Liver (tissue), 9 donors: ENCODE data around the gene MAG. TPM values are rescaled to one million over a fixed set of nuclear protein-coding genes. Genes with fewer than 3 reads are reported as not detected.

Experiments used
- DNase-seq: peaks from one replicate; pipeline ENCODE4 v3.0.0-alpha.2; 2017; ENCODE audit warnings: low spot score
- H3K27ac ChIP-seq, 2 donors: one replicate each; pipeline ENCODE4 v1.7.0; 2013; ENCODE audit warnings: inconsistent platforms in 2 of 2, low read length in 2 of 2, control low read depth in 1 of 2, low read depth in 1 of 2, mild to moderate bottlenecking in 1 of 2
- H3K27me3 ChIP-seq, 4 donors: one replicate each; pipeline versions ENCODE4 v1.6.1 to v1.7.0; 2013; ENCODE audit warnings: low read length in 3 of 4, inconsistent platforms in 1 of 4, mild to moderate bottlenecking in 1 of 4, moderate library complexity in 1 of 4; ENCODE audit not compliant: control insufficient read depth in 4 of 4, insufficient read depth in 4 of 4
- H3K36me3 ChIP-seq, 4 donors: one replicate each; pipeline versions ENCODE4 v1.6.1 to v1.7.0; 2013; ENCODE audit warnings: low read length in 3 of 4, mild to moderate bottlenecking in 3 of 4, low read depth in 1 of 4, moderate library complexity in 1 of 4; ENCODE audit not compliant: control insufficient read depth in 4 of 4, insufficient read depth in 3 of 4
- H3K4me1 ChIP-seq, 4 donors: one replicate each; pipeline versions ENCODE4 v1.6.1 to v1.7.0; 2013; ENCODE audit warnings: low read length in 3 of 4, mild to moderate bottlenecking in 3 of 4, moderate library complexity in 1 of 4; ENCODE audit not compliant: control insufficient read depth in 4 of 4, insufficient read depth in 4 of 4
- H3K4me3 ChIP-seq, 3 donors: one replicate each; pipeline versions ENCODE4 v1.6.1 to v1.7.0; 2013; ENCODE audit warnings: low read length in 3 of 3, control low read depth in 1 of 3, low read depth in 1 of 3, mild to moderate bottlenecking in 1 of 3
- H3K9ac ChIP-seq, 2 donors: one replicate each; pipeline ENCODE4 v1.7.0; 2013; ENCODE audit warnings: low read length in 2 of 2, mild to moderate bottlenecking in 2 of 2, moderate library complexity in 2 of 2, control low read depth in 1 of 2, low read depth in 1 of 2
- H3K9me3 ChIP-seq, 4 donors: one replicate each; pipeline versions ENCODE4 v1.6.1 to v1.7.0; 2013; ENCODE audit warnings: low read length in 3 of 4; ENCODE audit not compliant: control insufficient read depth in 4 of 4
- ATF3 ChIP-seq: IDR thresholded peaks from 2 replicates; pipeline ENCODE4 v1.6.1; 2016; ENCODE audit warnings: antibody characterized with exemption
- CTCF ChIP-seq: fragments of 150-350 bp; IDR thresholded peaks from 2 replicates; pipeline ENCODE4 v1.5.1; 2017; ENCODE audit warnings: improper control_type of control experiment, low read depth, low read length; ENCODE audit not compliant: missing input control
- EGR1 ChIP-seq, 2 donors: IDR thresholded peaks; 2 replicates each; pipeline ENCODE4 v1.6.1; 2016 to 2018; ENCODE audit warnings: antibody characterized with exemption in 2 of 2, low read depth in 2 of 2
- FOXA1 ChIP-seq: IDR thresholded peaks from 2 replicates; pipeline ENCODE4 v1.6.1; 2016; ENCODE audit warnings: antibody characterized with exemption
- FOXA2 ChIP-seq: IDR thresholded peaks from 2 replicates; pipeline ENCODE4 v1.6.1; 2016; ENCODE audit warnings: antibody characterized with exemption
- GABPA ChIP-seq, 2 donors: IDR thresholded peaks in 1 of 2; conservative IDR thresholded peaks in 1 of 2; 2 replicates each; pipeline ENCODE4 v1.6.1; 2016; ENCODE audit warnings: antibody characterized with exemption in 2 of 2, mild to moderate bottlenecking in 1 of 2, moderate library complexity in 1 of 2
- HNF4A ChIP-seq, 2 donors: conservative IDR thresholded peaks; 2 replicates each; pipeline ENCODE4 v1.6.1; 2016; ENCODE audit warnings: antibody characterized with exemption in 2 of 2, mild to moderate bottlenecking in 2 of 2
- HNF4G ChIP-seq: IDR thresholded peaks from 2 replicates; pipeline ENCODE4 v1.6.1; 2016; ENCODE audit warnings: antibody characterized with exemption
- JUND ChIP-seq, 2 donors: IDR thresholded peaks; 2 replicates each; pipeline ENCODE4 v1.6.1; 2016; ENCODE audit warnings: antibody characterized with exemption in 2 of 2
- MAX ChIP-seq: IDR thresholded peaks from 2 replicates; pipeline ENCODE4 v1.6.1; 2016; ENCODE audit warnings: antibody characterized with exemption
- NR2F2 ChIP-seq: IDR thresholded peaks from 2 replicates; pipeline ENCODE4 v1.6.1; 2016; ENCODE audit warnings: antibody characterized with exemption
- RAD21 ChIP-seq, 2 donors: IDR thresholded peaks; 2 replicates each; pipeline ENCODE4 v1.6.1; 2016; ENCODE audit warnings: antibody characterized with exemption in 2 of 2, mild to moderate bottlenecking in 2 of 2
- REST ChIP-seq: IDR thresholded peaks from 2 replicates; pipeline ENCODE4 v1.6.1; 2016; ENCODE audit warnings: antibody characterized with exemption, mild to moderate bottlenecking
- RXRA ChIP-seq, 2 donors: IDR thresholded peaks; 2 replicates each; pipeline ENCODE4 v1.6.1; 2017 to 2018; ENCODE audit warnings: antibody characterized with exemption in 2 of 2, mild to moderate bottlenecking in 1 of 2
- SP1 ChIP-seq: IDR thresholded peaks from 2 replicates; pipeline ENCODE4 v1.6.1; 2018; ENCODE audit warnings: antibody characterized with exemption, mild to moderate bottlenecking
- TAF1 ChIP-seq: conservative IDR thresholded peaks from 2 replicates; pipeline ENCODE4 v1.6.1; 2016; ENCODE audit warnings: antibody characterized with exemption, mild to moderate bottlenecking
- YY1 ChIP-seq: IDR thresholded peaks from 2 replicates; pipeline ENCODE4 v1.6.1; 2016; ENCODE audit warnings: antibody characterized with exemption, mild to moderate bottlenecking
- ZBTB33 ChIP-seq: IDR thresholded peaks from 2 replicates; pipeline ENCODE4 v1.6.1; 2016; ENCODE audit warnings: antibody characterized with exemption
- WGBS: extraction: QIAGEN DNeasy Blood & Tissue Kit; methylation state at CpG from one replicate; pipeline ENCODE4 v1.1.7; 2013; 5-methylcytosine and 5-hydroxymethylcytosine counted together
- polyA plus RNA-seq, 2 donors: library from polyadenylated mRNA; stranded (reverse) in 1 of 2; unstranded in 1 of 2; fragments of 200-250 nt in 1 of 2; fragments of >200 nt in 1 of 2; fragmentation: Nextera tagmentation in 1 of 2; extraction: Ambion mirVana in 1 of 2; gene quantifications; one replicate each; pipeline versions ENCODE4 v1.2.1 to v1.2.3, GENCODE V29; 2013 to 2015
- total RNA-seq, 2 donors: library from RNA; depleted of rRNA; stranded (reverse); fragments of >200 nt; gene quantifications; one replicate each; pipeline ENCODE4 v1.2.3, GENCODE V29; 2014
- donor health status: healthy.
- donor health status: healthy.
- donor health status: healthy.
- donor health status: healthy.
- donor health status: healthy.

Gene MAG
- total and polyA plus RNA-seq, 4 donors: 0.29 to 3.9 (median 0.33) TPM; not detected in 1

- TF ChIP-seq FOXA2: no peak
- no peaks in the 10 kb centered on the region for H3K27me3 ChIP-seq
- H3K27ac ChIP-seq: no peak overlapping the region
- no peaks in the 10 kb centered on the region for H3K9me3 ChIP-seq
- no peak overlapping the region for H3K4me3 ChIP-seq
- WGBS: 96% methylated on average over 2 of the region's 2 CpGs
- H3K4me1 ChIP-seq: peaks cover 0 to 8% (median 3%) of the 10 kb centered on the region in 4 donors
- H3K9ac ChIP-seq: no peak overlapping the region
- DNase-seq: no peak
- H3K36me3 ChIP-seq: no peaks in the 10 kb centered on the region
Observed at GRCh38 chr19:35301961-35302360, 10.0 kb downstream of the MAG start.

- TF ChIP-seq EGR1 (IDR thresholded peaks at IDR 0.05; ENCODE audit: low read depth in 2 of 2) (no peak), FOXA1 (no peak), HNF4G (no peak), FOXA2 (no peak), CTCF (no peak), RXRA (IDR thresholded peaks at IDR 0.05) (no peak), JUND (IDR thresholded peaks at IDR 0.05) (no peak), REST (no peak), ATF3 (no peak), SP1 (no peak), MAX (no peak), TAF1 (no peak), NR2F2 (no peak), YY1 (no peak), GABPA (IDR thresholded peaks at IDR 0.05 in 1 of 2, conservative IDR thresholded peaks at IDR 0.05 in 1 of 2) (no peak), RAD21 (IDR thresholded peaks at IDR 0.05) (no peak), HNF4A (conservative IDR thresholded peaks at IDR 0.05) (no peak), ZBTB33 (no peak)
- no peak overlapping the region for H3K27ac ChIP-seq
- whole genome bisulfite sequencing: 93% methylated on average over 16 of the region's 16 CpGs
Observed at GRCh38 chr19:35302446-35302845, 10.5 kb downstream of the MAG start.

More at GRCh38 chr19:35302446-35302845, 10.5 kb downstream of the MAG start:
- Histone ChIP-seq H3K36me3 (no peaks in the 10 kb centered on the region), H3K27me3 (no peaks in the 10 kb centered on the region), H3K4me1 (peaks cover 0 to 8% (median 3%) of the 10 kb centered on the region in 4 donors), H3K4me3 (no peak overlapping the region), H3K9ac (no peak overlapping the region), H3K9me3 (no peaks in the 10 kb centered on the region)
- DNase-seq: no peak
